B cell (primary cell): ENCODE results near the gene MC2R.

Source experiments
- EZH2 ChIP-seq: IDR thresholded peaks from 2 replicates; pipeline ENCODE4 v1.6.1; 2012; ENCODE audit warnings: borderline replicate concordance, low read depth, mild to moderate bottlenecking, moderate library complexity, low read length; ENCODE audit not compliant: insufficient read depth, poor library complexity, severe bottlenecking
- TF ChIP-seq, protein P1 (sequence below): fragments of 200-600 bp; IDR thresholded peaks from one replicate; pipeline ENCODE4 v1.8.0; 2022; ENCODE audit warnings: antibody characterized with exemption, mild to moderate bottlenecking

DNA sequence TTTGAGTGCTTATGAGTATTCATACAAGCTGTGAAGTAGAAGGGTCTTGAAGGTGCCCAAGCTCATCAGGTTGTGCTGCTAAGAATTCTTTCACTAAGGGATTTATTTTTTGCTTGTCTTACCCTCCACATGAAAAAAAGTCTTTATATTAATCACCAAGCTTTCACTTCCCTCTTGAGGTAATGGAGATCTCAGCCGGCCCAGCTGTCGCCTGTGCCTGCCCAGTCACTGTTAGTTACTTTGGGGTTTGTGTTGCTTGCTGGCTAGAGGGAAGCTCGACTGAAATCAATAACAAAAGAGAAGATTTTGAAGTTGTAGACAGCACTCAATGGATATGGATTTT lies 21.9 kb downstream of the MC2R start:
- TF ChIP-seq, protein P1, sequence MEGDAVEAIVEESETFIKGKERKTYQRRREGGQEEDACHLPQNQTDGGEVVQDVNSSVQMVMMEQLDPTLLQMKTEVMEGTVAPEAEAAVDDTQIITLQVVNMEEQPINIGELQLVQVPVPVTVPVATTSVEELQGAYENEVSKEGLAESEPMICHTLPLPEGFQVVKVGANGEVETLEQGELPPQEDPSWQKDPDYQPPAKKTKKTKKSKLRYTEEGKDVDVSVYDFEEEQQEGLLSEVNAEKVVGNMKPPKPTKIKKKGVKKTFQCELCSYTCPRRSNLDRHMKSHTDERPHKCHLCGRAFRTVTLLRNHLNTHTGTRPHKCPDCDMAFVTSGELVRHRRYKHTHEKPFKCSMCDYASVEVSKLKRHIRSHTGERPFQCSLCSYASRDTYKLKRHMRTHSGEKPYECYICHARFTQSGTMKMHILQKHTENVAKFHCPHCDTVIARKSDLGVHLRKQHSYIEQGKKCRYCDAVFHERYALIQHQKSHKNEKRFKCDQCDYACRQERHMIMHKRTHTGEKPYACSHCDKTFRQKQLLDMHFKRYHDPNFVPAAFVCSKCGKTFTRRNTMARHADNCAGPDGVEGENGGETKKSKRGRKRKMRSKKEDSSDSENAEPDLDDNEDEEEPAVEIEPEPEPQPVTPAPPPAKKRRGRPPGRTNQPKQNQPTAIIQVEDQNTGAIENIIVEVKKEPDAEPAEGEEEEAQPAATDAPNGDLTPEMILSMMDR = no peak
- TF ChIP-seq EZH2 = no peak
